HG02943 (cell line): ENCODE measurements around the gene SPACA1.

Experiments used
- ATAC-seq: cut with Tn5 transposase; IDR thresholded peaks from one replicate; pipeline ENCODE4 v1.9.1; 2021; ENCODE audit warnings: mild to moderate bottlenecking, low read depth, moderate library complexity; ENCODE audit not compliant: unreplicated experiment

SPACA1 gene

DNA sequence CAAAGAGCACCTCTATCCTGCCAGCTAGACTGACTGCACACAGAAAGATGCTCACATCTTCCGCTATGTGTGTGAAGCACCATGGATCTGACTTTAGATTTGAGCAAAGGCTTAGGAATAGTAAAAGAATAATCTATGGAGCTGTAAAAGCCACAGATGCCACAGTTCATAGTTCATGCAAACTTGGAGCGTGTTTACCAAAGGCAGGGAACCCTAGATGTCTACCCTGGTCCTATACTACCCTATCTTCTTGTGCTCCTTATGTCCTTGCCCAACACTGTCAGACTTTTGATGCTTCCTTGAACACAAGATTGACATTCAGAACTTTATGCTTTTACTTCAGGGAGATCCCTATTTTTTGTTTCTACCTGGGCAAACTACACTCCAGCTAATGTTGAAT lies 39.2 kb downstream of the SPACA1 start:
- ATAC-seq = no peak

DNA sequence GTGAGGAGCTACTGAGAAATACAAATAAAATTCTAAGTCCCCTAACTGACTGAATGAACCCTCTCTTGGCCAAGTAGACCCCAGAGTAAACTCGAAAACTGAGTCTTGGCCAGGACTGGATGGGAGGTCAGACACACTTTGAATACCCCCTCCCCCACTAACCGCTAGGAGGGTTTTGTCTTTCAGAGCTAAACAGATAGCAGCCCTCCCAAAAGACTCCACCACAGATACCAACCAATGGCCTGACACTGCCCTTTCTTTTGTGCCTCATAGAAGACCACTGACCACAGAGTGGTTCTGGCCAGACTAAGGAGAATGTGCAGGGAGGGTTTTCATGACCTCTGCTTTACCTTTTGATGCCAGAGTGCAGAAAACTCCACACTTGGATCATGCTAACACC lies 42.1 kb downstream of the SPACA1 start:
- ATAC-seq = no peak

DNA sequence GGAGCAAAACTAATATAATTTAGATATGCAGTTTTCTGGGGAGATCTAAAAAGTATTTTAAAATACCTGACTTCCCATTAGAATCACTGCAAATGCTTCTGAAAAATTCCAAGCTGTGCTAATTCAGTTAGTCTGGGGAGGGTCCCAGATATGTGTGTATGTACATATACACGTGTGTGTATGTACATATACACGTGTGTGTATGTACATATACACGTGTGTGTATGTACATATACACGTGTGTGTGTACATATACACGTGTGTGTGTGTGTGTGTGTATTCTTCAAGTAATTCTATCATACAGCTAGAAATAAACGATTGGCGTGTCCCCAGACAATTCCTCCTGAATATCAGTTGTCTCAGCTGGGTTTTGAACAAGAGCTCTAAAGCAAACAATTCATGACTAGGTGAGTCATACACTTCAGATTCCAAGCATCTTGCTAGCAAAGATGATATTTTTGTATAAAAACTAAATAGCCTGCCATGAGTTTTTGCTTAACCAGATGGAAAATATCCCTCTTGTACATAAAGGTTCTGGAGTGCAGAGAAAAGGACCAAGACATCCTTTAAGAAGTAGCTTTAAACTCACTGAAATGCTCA lies 58.2 kb downstream of the SPACA1 start:
- ATAC-seq = no peak

DNA sequence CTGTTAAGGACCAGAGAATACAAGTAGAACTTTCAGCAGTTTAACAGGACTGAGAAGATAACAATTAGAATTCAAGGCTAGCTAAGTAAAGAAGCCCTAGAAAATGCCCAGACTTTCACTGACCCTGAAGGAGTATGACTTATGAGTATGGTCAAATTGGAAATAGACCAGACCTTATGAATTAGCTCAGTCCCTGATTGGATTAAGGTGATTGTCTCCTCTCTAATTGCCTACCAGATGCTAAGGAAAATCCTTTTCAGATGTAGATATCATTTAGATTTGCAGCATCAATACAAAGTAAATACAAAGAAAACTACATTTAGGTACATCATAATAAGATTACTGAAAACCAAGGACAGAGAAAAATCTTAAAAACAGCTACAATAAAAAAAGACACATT lies 59.6 kb downstream of the SPACA1 start:
- ATAC-seq = no peak

DNA sequence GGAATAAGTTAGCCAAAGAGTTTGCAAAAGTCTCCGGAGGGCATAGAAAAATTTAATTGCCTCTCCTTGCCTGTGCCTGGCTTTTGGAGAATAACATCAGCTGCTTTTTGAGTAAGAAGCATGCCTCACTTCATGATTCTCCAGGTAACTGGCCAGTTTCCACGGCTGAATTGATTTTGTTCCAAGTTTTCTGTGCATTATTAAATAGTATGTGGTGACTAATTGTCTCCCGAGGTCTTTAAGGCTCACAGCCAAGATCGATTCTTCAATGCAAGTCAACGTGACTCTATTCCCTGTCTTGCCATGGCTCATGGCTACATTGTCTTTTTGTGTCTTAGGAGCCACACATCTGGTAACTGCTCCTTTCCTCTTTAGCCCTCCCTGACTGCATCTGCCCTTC lies 64.3 kb downstream of the SPACA1 start:
- no peak for ATAC-seq

GRCh38 chr6:88114838-88115237 lies 67.2 kb downstream of the SPACA1 start:
- no peak for ATAC-seq

DNA sequence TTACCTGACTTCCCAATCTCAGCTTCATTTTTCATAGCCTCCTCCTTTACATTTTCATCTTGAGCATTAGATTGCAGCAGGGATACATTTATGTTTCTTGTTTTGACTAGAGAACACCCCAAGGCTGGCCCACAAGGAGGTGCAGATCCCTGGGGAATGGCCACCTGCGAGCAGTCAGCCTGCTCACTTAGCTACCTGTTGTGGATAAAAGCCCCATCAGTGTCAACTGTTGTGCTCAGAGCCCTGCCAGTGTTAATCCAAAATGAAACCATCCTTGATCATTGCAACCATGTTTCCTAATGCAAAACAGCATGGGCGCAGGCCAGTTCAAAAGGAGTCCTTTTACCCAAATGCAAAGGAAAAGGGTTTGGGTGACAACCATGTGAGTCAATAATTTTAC lies 67.7 kb downstream of the SPACA1 start:
- no peak for ATAC-seq

DNA sequence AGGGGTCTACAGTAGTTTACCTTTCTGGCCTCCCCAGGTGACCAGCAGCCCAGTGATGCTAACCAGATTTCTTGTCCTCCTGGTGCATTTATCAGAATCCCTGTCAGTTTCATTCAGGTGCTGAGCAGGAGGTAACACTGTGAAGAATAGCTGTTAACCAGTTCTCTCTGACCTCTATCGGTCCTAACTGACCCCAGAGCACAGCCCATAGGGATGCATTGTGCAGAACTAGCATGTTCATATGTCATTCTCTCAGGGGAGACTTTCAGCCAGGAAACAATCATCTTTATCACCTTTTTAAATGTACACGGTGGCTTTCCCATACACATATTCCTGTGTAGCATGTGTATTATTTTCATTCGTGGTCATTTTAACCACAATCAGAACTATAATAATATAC lies 68.6 kb downstream of the SPACA1 start:
- no peak for ATAC-seq
